Mesothelial cell of epicardium (in vitro differentiated cells): Measurements from ENCODE around the gene BNIP3. TPM values are rescaled to one million over a fixed set of nuclear protein-coding genes. Genes with fewer than 3 reads are reported as not detected.

Source experiments
- total RNA-seq: library from RNA; stranded (reverse); gene quantifications from 3 replicates; pipeline ENCODE4 v1.2.1, GENCODE V29; 2021

The BNIP3 gene
- total RNA-seq, 1 donor from 2014 or later = 50.8 TPM

Other genes starting within 250 kb of the BNIP3 start
- gene PPP2R2D, start 80.9 kb downstream of the BNIP3 start, total RNA-seq = 32.9 to 34.0 TPM (median 33.3 TPM) in 3 replicates
- 1.2 to 1.4 TPM (median 1.3 TPM) in 3 replicates for gene JAKMIP3, start 84.0 kb upstream of the BNIP3 start, total RNA-seq
- gene DPYSL4, start 205.0 kb upstream of the BNIP3 start, total RNA-seq = 13.1 to 18.6 TPM (median 14.4 TPM) in 3 replicates